ENCODE measurements around the gene COIL.

GRCh38 chr17:56983366-56983765 lies 22.5 kb upstream of the COIL start:
- TF ChIP-seq CTCF (IDR thresholded peaks at IDR 0.05; ENCODE audit: low read depth, low read length) (no peak), POLR2A (IDR thresholded peaks at IDR 0.05; ENCODE audit: extremely low read depth, insufficient read length) (no peak), MAX (IDR thresholded peaks at IDR 0.05; ENCODE audit: low read depth, low read length) (no peak)

Data from NB4 (cell line).